ENCODE results near the gene MARCHF3. TPM values are rescaled to one million over a fixed set of nuclear protein-coding genes. Genes with fewer than 3 reads are reported as not detected.

MARCHF3 gene
- total RNA-seq, 4 donors from 2014 or later: 23.4 to 53.7 (median 29.3) TPM

Other genes starting within 250 kb of the MARCHF3 start
- gene C5orf63, start 42.9 kb upstream of the MARCHF3 start, total RNA-seq: 1 to 10 TPM in 3 of 4 donors, under 1 TPM in 1; 0.91 to 3.3 (median 1.7) TPM